Stimulated activated CD4-positive, alpha-beta T cell treated with anti-CD3 and anti-CD28 coated beads, Interleukin-4, amount 100 ng/mL, for 4 hours (primary cell): ENCODE results near the gene MRGPRX4.
"Not testable (repeated sequence)": the region's sequence is repeated elsewhere in the genome, so short reads cannot be mapped to it uniquely, and the experiment has no call there.

ENCODE experiments used
- DNase-seq, 2 experiments: peaks; one replicate each; pipeline ENCODE4 v3.0.0-alpha.2; 2020

Gene MRGPRX4

DNA sequence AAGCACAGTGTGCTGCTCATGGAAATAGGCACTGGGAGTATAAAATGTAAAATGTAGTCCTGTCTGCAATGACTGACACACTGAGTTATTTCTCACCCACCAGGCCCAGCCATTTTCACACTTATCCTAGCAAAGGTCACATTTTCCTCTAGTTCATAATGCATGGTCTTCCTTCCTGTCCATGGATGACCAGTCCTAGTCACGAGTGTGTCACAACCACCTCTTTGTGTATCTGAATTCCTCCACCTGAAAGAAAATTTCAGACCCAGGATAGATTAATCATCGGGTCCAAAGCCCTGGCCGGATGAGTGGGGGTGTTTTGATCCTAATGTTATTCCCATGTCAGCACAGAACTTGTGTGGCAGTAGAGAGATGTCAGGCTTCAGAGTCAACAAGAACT lies at the start of gene MRGPRX4:
MRGPRX4 (plus strand) TSS at position 172 of the 400 bp plus-strand sequence. CDS start 420 bp downstream, outside the sequence.
- no peak for DNase-seq

DNA sequence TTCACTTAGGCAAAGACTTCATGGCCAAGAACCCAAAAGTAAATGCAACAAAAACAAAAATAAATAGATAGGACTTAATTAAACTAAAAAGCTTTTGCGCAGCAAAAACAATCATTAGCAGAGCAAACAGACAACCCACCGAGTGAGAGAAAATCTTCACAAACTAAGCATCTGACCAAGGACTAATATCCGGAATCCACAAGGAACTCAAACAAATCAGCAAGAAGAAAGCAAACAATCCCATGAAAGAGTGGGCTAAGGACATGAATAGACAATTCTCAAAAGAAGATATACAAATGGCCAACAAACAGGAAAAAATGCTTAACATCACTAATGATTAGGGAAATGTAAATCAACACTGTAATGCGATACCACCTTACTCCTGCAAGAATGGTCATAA lies 41.5 kb upstream of the MRGPRX4 start:
- not testable (repeated sequence) for DNase-seq

DNA sequence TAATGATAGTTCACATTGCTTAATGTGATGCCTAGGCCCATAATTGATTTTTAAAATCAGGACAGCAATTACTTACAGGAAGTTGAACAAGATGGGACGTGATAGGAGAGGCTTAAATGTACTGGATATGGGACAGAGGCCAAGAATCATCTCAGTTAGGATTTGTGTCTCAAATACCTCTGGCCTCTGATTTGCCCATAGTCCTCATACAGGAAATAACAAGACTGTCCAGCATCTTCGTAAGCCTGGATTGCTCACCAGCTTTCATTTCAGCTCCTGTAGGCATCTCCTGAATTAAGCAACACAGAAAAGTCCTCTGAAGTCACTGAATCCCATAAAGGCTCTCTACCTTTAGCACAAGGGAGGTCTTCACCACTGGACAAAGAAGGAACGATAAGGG lies 40.3 kb upstream of the MRGPRX4 start, which contains the start of gene MRGPRX3:
MRGPRX3 (plus strand) TSS at position 231 of the 400 bp plus-strand sequence. CDS start 4,632 bp downstream, outside the sequence.
- DNase-seq = no peak

DNA sequence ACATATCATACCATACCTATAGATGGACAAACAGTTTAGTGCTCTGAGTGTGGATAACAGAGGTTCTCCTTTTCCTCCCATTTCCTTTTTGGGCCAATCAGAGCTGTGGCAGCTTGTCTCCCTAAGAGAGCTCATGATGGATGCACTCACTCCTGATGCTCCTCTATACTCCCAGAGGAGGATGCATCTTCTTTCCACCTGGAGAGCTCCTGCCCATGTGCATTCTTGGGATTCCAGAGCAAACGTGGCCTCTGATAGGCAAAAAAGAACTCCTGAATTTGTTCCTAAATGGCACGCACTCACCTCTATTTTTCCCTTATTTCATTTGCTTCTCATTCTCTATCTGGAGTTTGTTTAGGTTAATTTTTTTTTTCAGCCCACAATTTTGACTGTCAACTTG lies 37.3 kb upstream of the MRGPRX4 start:
- DNase-seq = no peak

DNA sequence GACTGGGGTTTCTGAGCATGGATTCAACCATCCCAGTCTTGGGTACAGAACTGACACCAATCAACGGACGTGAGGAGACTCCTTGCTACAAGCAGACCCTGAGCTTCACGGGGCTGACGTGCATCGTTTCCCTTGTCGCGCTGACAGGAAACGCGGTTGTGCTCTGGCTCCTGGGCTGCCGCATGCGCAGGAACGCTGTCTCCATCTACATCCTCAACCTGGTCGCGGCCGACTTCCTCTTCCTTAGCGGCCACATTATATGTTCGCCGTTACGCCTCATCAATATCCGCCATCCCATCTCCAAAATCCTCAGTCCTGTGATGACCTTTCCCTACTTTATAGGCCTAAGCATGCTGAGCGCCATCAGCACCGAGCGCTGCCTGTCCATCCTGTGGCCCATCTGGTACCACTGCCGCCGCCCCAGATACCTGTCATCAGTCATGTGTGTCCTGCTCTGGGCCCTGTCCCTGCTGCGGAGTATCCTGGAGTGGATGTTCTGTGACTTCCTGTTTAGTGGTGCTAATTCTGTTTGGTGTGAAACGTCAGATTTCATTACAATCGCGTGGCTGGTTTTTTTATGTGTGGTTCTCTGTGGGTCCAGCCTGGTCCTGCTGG lies 35.3 kb upstream of the MRGPRX4 start:
- DNase-seq = no peak

DNA sequence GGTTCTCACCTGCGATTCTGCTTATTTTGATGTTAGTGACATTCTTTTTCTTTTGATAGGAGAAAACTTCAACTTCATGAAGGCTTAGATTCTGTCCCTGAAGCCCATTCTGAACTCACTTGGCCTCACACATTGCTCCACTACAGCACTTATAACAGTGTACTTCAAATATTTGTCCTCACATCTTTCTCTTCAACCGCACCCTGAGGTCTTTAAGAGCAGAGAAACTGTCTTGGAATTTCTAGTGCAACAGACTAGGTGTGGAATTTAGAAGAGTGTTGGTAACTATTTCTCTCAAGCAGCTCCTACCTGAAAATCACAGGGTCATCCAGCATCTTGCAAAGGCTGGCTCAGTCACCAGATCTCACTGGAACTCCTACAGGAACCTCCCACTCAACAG lies 32.5 kb upstream of the MRGPRX4 start:
- DNase-seq = no peak

DNA sequence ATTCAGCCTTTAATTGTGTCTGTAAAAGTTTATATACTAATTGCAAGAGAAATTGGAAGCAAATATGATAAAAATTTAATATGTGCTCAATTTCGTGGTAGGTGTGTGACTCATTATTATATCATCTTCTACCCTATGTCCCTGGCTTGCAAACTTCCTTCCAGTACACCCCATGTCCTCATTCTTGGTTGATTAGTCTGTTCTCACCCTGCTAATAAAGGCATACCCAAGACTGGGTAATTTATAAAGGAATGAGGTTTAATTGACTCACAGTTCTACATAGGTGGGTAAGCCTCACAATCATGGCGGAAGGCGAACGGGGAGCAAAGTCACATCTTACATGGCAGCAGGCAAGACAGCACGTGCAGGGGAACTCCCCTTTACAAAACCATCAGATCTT lies 28.4 kb upstream of the MRGPRX4 start:
- DNase-seq = no peak

DNA sequence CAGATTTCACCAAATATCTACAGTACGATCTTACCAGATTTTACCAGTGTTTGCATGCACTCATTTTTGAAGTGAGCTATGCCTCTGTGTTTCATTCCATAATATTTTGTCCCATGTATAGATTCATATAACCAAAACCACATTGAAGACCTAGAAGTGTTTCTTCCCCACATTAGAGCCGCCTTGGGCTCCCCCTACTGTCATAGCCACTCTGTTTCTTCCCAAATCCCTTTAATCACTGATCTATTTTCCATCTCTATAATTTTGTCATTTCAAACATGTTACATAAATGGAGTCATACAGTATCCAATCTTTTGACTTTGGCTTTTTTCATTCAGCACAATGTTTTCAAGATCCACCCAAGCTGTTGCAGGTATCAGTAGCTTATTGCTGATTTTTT lies 27.6 kb upstream of the MRGPRX4 start:
- DNase-seq = no peak

DNA sequence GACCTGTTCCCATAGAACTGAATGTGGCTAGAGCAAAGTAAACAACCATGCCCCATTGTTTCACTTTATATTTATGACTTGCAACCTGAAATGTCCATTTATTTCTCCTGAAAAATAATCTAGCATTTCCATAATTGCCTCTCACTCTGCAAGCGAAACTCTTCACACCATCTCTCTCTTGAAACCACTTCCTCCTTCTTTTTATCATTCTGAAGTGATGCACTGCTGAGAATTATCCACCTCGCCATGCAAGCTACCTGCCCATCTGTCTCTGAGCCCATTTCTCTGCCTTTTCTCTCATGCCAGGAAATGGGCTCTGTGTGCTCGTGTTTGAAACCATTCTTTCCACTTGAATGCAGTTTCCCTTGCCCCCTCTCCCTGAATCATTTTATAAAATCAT lies 26.8 kb upstream of the MRGPRX4 start:
- no peak for DNase-seq

DNA sequence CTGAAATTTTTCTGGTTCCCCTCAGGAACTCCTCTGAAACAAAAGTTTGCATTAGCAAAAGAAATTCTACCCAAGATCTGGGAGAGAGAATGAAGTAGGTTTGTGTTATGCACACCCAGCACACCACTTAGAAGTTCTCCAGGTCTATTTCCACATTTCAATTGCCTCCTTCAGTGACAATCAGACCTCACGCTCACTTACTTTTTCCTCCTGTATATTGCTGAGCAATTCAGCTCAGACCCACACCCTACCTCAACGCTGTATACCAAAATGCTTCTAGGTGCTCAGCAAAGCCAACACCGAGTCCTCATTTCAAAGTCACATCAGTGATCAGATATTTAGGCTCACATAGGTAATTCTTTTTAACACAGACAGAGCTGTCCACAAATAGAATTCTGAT lies 21.1 kb upstream of the MRGPRX4 start:
- no peak for DNase-seq

DNA sequence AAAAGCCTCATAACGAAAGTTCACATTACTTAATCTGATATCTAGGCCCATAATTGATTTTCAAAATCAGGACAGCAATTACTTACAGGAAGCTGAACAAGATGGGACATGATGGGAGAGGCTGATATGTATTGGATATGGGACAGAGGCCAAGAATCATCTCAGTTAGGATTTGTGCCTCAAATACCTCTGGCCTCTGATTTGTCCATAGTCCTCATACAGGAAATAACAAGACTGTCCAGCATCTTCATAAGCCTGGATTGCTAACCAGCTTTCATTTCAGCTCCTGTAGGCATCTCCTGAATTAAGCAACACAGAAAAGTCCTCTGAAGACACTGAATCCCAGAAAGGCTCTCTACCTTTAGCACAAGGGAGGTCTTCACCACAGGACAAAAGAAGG lies 4.3 kb upstream of the MRGPRX4 start:
- no peak for DNase-seq

DNA sequence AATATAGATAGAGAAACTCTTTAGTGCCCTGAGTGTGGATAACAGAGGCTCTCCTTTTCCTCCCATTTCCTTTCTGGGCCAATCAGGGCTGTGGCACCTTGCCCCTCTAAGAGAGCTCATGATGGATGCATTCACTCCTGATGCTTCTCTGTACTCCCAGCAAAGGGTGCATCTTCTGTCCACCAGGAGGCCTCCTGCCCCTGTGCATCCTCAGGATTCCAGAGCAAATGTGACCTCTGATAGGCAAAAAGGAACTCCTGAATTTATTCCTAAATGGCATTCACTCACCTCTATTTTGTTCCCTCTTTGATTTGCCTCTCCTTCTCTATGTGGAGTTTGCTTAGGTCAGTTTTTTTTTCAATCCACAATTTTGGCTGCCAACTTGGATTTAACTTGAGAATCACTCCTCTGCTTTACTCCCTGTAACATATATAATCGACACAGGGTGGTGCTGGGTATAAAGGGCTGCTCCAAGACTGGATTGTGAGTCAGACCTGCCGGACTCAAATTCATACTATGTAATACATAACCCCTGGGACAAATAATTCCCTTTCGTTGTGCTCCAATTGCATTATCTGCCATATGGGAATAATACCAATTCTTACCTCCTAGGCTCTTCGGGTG lies 1.1 kb upstream of the MRGPRX4 start:
- DNase-seq = no peak

DNA sequence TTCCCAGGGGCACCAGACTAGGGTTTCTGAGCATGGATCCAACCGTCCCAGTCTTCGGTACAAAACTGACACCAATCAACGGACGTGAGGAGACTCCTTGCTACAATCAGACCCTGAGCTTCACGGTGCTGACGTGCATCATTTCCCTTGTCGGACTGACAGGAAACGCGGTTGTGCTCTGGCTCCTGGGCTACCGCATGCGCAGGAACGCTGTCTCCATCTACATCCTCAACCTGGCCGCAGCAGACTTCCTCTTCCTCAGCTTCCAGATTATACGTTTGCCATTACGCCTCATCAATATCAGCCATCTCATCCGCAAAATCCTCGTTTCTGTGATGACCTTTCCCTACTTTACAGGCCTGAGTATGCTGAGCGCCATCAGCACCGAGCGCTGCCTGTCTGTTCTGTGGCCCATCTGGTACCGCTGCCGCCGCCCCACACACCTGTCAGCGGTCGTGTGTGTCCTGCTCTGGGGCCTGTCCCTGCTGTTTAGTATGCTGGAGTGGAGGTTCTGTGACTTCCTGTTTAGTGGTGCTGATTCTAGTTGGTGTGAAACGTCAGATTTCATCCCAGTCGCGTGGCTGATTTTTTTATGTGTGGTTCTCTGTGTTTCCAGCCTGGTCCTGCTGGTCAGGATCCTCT lies 709 bp downstream of the MRGPRX4 start:
- DNase-seq = no peak

DNA sequence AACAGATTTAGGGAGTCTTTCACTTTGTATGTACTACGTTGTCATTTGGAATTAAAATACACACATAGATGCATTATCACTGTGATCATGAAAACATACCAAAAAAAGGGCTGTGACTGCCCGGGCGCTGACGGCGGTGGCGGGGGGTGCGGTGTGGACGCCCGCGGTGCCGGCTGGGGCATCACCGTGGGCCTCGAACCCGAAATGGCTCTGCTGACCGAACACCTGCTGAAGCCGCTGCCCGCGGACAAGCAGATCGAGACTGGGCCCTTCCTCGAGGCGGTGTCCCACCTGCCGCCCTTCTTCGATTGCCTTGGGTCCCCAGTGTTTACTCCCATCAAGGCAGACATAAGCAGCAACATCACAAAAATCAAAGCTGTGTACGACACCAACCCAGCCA lies 16.2 kb downstream of the MRGPRX4 start:
- DNase-seq = no peak

DNA sequence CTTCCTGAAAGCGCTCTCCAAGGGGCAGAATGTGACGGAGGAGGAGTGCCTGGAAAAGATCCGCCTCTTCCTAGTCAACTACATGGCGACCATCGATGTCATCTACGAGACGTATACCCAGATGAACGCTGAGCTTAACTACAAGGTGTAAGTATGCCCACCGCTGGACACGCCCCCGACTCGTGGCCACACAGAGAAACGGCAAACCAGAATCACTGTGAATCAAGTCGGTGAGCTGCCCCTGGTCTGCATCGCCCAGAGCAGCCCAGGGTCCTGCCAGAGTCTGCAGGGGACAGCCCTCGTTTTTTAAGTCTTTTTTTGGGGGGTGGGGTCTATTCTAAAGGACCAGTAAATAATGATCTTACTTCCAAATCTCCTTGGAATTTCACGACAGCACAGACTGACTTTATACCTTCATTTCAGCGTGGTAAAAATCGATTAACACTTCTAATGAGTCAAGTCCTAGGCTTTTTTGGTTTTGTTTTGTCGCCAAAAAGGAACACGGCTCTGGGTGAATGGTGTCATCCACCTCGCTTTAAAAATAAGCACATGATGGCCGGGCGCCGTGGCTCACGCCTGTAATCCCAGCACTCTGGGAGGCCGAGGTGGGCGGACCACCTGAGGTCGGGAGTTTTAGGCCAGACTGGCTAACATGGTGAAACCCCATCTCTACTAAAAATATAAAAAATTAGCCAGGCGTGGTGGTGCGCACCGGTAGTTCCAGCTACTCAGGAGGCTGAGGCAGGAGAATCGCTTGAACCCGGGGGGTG lies 17.0 kb downstream of the MRGPRX4 start:
- DNase-seq = not testable (repeated sequence)

DNA sequence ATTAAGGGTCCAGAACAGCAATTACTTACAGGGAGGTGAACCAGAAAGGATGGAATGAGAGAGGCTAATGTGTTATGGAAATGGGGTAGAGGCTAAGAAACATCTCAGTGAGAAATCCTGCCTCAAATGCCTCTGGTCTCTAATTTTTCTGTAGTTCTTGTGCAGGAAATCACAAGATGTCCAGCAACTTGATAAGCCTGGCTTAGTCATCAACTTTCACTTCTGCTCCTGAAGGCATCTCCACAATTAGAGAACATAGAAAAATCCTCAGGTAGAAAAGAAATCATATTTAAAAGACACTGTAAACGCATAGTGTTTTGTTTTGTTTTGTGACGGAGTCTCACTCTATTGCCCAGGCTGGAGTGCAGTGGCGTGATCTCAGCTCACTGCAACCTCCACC lies 18.7 kb downstream of the MRGPRX4 start:
- DNase-seq = no peak

DNA sequence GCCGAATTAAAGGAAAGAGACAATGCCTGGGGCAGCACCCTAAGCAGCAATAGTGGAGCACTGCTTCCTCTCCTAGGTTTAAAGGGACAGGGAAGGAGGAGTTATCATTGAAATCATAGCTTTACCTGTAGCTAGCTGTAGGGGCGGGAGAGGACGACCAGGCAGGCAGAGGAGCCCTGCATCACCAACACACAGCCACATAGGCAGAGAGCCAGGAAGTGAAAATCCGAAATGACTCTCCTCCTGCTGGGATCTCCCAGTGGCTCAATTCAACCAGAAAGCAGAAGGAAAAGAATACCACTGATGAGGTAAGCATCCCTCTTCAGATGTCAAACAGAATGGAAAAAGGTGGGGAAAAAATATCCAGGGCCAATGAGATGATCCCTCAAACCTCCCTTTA lies 20.4 kb downstream of the MRGPRX4 start:
- no peak for DNase-seq

DNA sequence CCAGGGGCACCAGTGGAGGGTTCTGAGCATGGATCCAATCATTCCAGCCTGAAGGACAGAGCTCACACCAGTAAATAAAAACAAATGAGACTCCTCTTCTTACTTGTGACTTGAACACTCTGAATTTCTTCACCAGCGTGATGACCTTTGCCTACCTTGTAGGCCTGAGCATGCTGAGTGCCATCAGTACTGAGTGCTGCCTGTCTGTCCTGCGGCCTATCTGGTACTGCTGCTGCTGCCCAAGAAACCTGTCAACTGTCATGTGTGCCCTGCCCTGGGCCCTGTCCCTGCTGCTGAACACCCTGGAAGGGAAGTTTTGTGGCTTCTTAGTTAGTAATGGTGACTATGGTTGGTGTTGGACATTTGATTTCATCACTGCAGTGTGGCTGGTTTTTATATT lies 23.9 kb downstream of the MRGPRX4 start:
- DNase-seq = no peak

DNA sequence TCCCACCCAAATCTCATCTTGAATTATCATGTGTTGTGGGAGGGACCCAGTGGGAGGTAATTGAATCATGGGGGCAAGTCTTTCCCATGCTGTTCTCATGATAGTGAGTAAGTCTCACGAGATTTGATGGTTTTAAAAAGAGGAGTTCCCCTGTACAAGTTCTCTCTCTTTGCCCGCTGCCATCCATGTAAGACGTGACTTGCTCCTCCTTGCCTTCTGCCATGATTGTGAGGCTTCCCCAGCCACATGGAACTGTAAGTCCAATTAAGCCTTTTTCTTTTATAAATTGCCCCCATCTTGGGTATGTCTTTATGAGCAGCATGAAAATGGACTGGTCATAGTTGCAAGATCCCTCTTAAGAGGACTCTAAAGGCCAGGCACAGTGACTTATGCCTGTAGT lies 25.1 kb downstream of the MRGPRX4 start:
- DNase-seq = not testable (repeated sequence)

DNA sequence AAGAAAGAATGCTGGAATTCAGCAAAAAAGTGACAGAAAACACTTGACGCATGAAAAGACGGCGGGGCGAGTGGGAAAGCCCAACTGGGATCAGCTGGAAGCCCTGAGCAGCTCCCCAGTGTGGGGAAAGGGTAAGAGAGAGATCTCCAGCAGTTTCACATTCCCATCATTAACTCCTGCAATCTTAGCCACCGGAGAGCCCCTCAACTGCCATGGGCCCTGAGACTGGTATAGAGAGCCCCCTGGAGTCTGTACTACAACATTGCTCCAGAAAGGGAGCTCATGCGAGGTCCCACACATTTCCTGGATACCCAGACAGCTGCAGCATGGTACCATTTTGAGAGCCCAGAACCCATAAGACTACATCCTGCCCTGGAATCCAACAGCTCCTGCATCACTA lies 31.1 kb downstream of the MRGPRX4 start:
- DNase-seq = no peak

DNA sequence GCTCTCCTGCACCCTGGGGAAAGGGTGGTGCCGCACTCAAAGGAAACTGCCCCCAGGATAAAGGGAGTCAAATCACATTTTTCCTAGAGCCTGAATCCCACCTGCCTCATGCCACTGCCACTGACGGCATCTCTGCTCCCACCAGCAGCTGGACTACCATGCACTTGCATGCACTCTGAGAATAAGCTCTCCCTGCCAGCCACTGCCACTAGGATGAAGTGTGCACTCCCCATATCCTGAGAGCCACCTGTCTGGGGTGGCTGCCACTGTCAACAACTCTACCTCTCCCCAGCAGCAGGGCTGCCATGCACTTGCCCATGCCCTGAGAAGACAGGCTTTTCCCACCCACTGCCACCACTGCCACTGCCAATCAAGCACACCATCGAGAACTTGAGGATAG lies 31.6 kb downstream of the MRGPRX4 start:
- no peak for DNase-seq

DNA sequence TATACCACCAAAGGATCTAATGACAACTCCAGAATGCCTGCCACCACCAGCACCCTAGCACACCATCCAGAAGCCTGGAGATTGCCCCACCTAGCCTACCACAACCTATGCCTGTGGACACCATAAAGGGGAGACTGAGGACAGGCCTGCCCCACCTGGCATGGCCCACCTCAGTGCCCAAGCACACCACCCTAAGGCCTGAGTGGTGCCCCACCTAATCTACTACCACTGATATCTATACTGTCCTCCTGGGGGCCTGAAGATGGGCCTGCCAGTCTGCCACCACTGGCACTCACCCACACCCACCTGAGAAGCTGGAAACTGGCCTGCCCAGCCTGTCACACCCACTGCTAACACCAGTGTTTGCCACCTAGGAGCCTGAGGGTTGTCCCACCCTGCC lies 32.1 kb downstream of the MRGPRX4 start:
- no peak for DNase-seq

DNA sequence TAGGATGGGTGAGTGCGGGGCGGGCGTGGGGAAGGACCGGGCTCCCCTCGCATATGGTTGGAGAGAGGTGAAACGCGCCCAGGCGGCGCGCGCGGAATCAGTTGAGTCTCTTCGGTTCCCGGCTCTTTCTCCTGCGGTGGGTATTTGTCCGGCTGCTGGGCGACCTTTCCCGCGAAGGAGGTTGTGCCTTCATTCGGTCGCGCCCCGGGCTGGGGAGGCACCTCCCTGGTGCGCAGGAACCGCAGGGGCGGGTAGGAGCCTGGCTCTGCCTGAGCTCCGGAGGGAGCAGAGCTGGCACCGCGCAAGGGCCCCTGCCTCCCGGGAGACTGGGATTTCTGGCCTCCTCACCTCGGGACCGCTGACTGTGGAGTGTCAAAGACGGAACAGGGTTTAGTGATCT lies 36.4 kb downstream of the MRGPRX4 start:
- no peak for DNase-seq
